ENCODE measurements around the gene YPEL4. TPM values are rescaled to one million over a fixed set of nuclear protein-coding genes. Genes with fewer than 3 reads are reported as not detected.

Gene YPEL4
- total RNA-seq, 1 donor from 2014 or later: 0.09 TPM

DNA sequence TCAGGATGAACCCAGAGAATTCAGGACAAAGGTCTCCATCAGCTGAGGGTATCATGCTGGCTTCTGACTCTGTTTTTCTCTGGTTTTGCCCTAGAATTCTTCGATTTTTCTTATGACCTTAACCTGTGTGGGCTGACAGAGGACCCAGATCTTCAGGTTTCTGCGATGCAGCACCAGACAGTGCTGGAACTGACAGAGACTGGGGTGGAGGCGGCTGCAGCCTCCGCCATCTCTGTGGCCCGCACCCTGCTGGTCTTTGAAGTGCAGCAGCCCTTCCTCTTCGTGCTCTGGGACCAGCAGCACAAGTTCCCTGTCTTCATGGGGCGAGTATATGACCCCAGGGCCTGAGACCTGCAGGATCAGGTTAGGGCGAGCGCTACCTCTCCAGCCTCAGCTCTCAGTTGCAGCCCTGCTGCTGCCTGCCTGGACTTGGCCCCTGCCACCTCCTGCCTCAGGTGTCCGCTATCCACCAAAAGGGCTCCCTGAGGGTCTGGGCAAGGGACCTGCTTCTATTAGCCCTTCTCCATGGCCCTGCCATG, 35.4 kb downstream of the YPEL4 start:
- H3K4me1 ChIP-seq (ENCODE audit: insufficient read depth, low read length): no peaks in the 10 kb centered on the region
- H3K36me3 Mint-ChIP-seq (ENCODE audit: low read depth, unreplicated experiment): peaks cover 18% of the 10 kb centered on the region
- H3K79me2 ChIP-seq (ENCODE audit: insufficient read depth, low read length): no peaks in the 10 kb centered on the region
- no peak overlapping the region for H3K27ac Mint-ChIP-seq (ENCODE audit: unreplicated experiment)
- no peaks in the 10 kb centered on the region for H3K36me3 ChIP-seq (ENCODE audit: insufficient read depth, low read length)
- FAIRE-seq: no peak
- H3K9me3 ChIP-seq (ENCODE audit: insufficient read depth, low read depth, low read length): peaks cover 4% of the 10 kb centered on the region
- no peaks in the 10 kb centered on the region for H3K27me3 Mint-ChIP-seq (ENCODE audit: low read depth, unreplicated experiment)
- H3K4me3 Mint-ChIP-seq (ENCODE audit: unreplicated experiment): no peak overlapping the region
- no peaks in the 10 kb centered on the region for H3K4me1 Mint-ChIP-seq (ENCODE audit: low read depth, unreplicated experiment)
- no peak for DNase-seq (ENCODE audit: low read depth)
- H3K9ac ChIP-seq (ENCODE audit: low read length): no peak overlapping the region
- no peaks in the 10 kb centered on the region for H3K27me3 ChIP-seq (ENCODE audit: insufficient read depth, low read length)
- TF ChIP-seq EZH2 (IDR thresholded peaks at IDR 0.05; ENCODE audit: insufficient read depth, low read length): no peak
- TF ChIP-seq, protein P1, sequence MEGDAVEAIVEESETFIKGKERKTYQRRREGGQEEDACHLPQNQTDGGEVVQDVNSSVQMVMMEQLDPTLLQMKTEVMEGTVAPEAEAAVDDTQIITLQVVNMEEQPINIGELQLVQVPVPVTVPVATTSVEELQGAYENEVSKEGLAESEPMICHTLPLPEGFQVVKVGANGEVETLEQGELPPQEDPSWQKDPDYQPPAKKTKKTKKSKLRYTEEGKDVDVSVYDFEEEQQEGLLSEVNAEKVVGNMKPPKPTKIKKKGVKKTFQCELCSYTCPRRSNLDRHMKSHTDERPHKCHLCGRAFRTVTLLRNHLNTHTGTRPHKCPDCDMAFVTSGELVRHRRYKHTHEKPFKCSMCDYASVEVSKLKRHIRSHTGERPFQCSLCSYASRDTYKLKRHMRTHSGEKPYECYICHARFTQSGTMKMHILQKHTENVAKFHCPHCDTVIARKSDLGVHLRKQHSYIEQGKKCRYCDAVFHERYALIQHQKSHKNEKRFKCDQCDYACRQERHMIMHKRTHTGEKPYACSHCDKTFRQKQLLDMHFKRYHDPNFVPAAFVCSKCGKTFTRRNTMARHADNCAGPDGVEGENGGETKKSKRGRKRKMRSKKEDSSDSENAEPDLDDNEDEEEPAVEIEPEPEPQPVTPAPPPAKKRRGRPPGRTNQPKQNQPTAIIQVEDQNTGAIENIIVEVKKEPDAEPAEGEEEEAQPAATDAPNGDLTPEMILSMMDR (IDR thresholded peaks at IDR 0.05; ENCODE audit: insufficient read depth, low read depth, low read length): no peak
- no peak overlapping the region for H3K4me2 ChIP-seq (ENCODE audit: low read length)
- H2AFZ ChIP-seq (ENCODE audit: low read depth, low read length): no peak overlapping the region
- H3K4me3 ChIP-seq (ENCODE audit: insufficient read depth, low read depth, low read length): no peak overlapping the region
- H3K9me3 Mint-ChIP-seq (ENCODE audit: unreplicated experiment): no peaks in the 10 kb centered on the region
- H4K20me1 ChIP-seq (ENCODE audit: insufficient read depth, low read length): no peaks in the 10 kb centered on the region
- H3K27ac ChIP-seq (ENCODE audit: low read depth, low read length): no peak overlapping the region

DNA sequence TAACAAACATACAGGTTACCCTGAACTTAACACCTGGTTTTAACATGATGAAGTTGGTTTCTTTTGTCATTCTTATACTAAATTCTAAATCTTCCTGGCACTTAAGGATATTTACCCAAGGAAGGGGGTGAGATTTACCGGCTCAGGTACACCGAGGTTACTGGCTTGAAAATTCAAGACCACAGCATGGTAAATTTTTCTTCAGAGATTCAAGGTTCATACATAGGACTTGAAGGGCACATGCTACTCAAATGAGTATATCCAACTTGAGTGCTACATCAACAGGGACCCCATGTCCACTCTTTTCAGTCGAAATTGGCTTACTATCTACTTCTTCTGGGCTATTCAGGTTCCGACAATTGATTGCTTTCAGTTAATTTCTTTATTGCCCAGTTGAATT, 39.5 kb downstream of the YPEL4 start:
- no peaks in the 10 kb centered on the region for H3K4me1 ChIP-seq (ENCODE audit: insufficient read depth, low read length)
- H3K27ac Mint-ChIP-seq (ENCODE audit: unreplicated experiment): no peak overlapping the region
- no peaks in the 10 kb centered on the region for H3K27me3 ChIP-seq (ENCODE audit: insufficient read depth, low read length)
- no peaks in the 10 kb centered on the region for H3K27me3 Mint-ChIP-seq (ENCODE audit: low read depth, unreplicated experiment)
- H3K4me3 ChIP-seq (ENCODE audit: insufficient read depth, low read depth, low read length): no peak overlapping the region
- H3K9me3 ChIP-seq (ENCODE audit: insufficient read depth, low read depth, low read length): no peaks in the 10 kb centered on the region
- no peak overlapping the region for H3K9ac ChIP-seq (ENCODE audit: low read length)
- H3K4me3 Mint-ChIP-seq (ENCODE audit: unreplicated experiment): no peak overlapping the region
- H3K9me3 Mint-ChIP-seq (ENCODE audit: unreplicated experiment): no peaks in the 10 kb centered on the region
- no peak for TF ChIP-seq EZH2 (IDR thresholded peaks at IDR 0.05; ENCODE audit: insufficient read depth, low read length)
- TF ChIP-seq, protein P1 (IDR thresholded peaks at IDR 0.05; ENCODE audit: insufficient read depth, low read depth, low read length): no peak
- H3K4me1 Mint-ChIP-seq (ENCODE audit: low read depth, unreplicated experiment): no peaks in the 10 kb centered on the region
- FAIRE-seq (no peak), DNase-seq (ENCODE audit: low read depth) (no peak)
- no peaks in the 10 kb centered on the region for H4K20me1 ChIP-seq (ENCODE audit: insufficient read depth, low read length)
- H3K36me3 Mint-ChIP-seq (ENCODE audit: low read depth, unreplicated experiment): peaks cover 29% of the 10 kb centered on the region
- no peak overlapping the region for H3K4me2 ChIP-seq (ENCODE audit: low read length)
- no peak overlapping the region for H2AFZ ChIP-seq (ENCODE audit: low read depth, low read length)
- H3K79me2 ChIP-seq (ENCODE audit: insufficient read depth, low read length): no peaks in the 10 kb centered on the region
- no peak overlapping the region for H3K27ac ChIP-seq (ENCODE audit: low read depth, low read length)
- no peaks in the 10 kb centered on the region for H3K36me3 ChIP-seq (ENCODE audit: insufficient read depth, low read length)

- Mint-ChIP-seq H3K36me3 (ENCODE audit: low read depth, unreplicated experiment) (peaks cover 16% of the 10 kb centered on the region), H3K27me3 (ENCODE audit: low read depth, unreplicated experiment) (no peaks in the 10 kb centered on the region), H3K27ac (ENCODE audit: unreplicated experiment) (no peak overlapping the region), H3K9me3 (ENCODE audit: unreplicated experiment) (no peaks in the 10 kb centered on the region), H3K4me1 (ENCODE audit: low read depth, unreplicated experiment) (peaks cover 2% of the 10 kb centered on the region), H3K4me3 (ENCODE audit: unreplicated experiment) (no peak overlapping the region)
- H3K36me3 ChIP-seq (ENCODE audit: insufficient read depth, low read length): no peaks in the 10 kb centered on the region
- H3K27me3 ChIP-seq (ENCODE audit: insufficient read depth, low read length): no peaks in the 10 kb centered on the region
- FAIRE-seq (no peak), DNase-seq (ENCODE audit: low read depth) (no peak)
- no peak overlapping the region for H3K9ac ChIP-seq (ENCODE audit: low read length)
- no peaks in the 10 kb centered on the region for H4K20me1 ChIP-seq (ENCODE audit: insufficient read depth, low read length)
- H3K9me3 ChIP-seq (ENCODE audit: insufficient read depth, low read depth, low read length): no peaks in the 10 kb centered on the region
- no peak overlapping the region for H3K4me3 ChIP-seq (ENCODE audit: insufficient read depth, low read depth, low read length)
- no peak overlapping the region for H2AFZ ChIP-seq (ENCODE audit: low read depth, low read length)
- no peak overlapping the region for H3K4me2 ChIP-seq (ENCODE audit: low read length)
- no peaks in the 10 kb centered on the region for H3K79me2 ChIP-seq (ENCODE audit: insufficient read depth, low read length)
- no peak overlapping the region for H3K27ac ChIP-seq (ENCODE audit: low read depth, low read length)
- no peaks in the 10 kb centered on the region for H3K4me1 ChIP-seq (ENCODE audit: insufficient read depth, low read length)
- TF ChIP-seq EZH2 (IDR thresholded peaks at IDR 0.05; ENCODE audit: insufficient read depth, low read length): no peak
- TF ChIP-seq, protein P1 (IDR thresholded peaks at IDR 0.05; ENCODE audit: insufficient read depth, low read depth, low read length): no peak
These were observed 44.7 kb downstream of the YPEL4 start for GRCh38 chr11:57605028-57605420.
